Measurements from ENCODE around the gene CWC25. TPM values are rescaled to one million over a fixed set of nuclear protein-coding genes. Genes with fewer than 3 reads are reported as not detected.

The CWC25 gene
- total and polyA plus RNA-seq, 4 donors: 20.1 to 21.4 (median 21.2) TPM

DNA sequence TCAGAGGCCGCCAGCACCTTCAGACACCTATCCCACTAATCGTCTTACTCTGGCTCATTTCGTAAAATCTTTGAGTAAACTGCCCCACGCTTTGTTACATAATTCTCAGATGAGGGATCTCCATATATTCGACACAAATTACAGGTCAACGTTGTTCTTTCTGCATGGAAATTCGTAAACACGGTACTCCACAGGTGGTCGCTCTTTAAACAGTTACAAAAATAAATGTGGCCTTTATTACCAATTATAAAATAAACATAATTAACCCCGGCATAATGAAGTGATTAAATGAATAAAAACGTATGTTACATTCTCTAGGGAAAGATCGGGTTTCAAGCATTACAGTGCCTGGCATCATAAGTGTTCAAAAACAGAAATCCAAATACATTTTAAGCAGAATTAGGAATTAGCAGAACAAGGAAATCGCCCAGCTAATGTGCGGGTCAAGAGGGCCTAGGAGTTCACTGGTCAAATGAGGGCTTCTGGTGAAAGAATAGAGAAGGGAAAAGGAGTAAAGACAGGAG lies 24.8 kb downstream of the CWC25 start:
- H3K27ac ChIP-seq (ENCODE audit: low read depth in 1 of 2, low read length in 1 of 2): peak overlapping the region; percentile 98 to 99
- ATAC-seq (ENCODE audit: insufficient read depth, low FRiP score): no peak

DNA sequence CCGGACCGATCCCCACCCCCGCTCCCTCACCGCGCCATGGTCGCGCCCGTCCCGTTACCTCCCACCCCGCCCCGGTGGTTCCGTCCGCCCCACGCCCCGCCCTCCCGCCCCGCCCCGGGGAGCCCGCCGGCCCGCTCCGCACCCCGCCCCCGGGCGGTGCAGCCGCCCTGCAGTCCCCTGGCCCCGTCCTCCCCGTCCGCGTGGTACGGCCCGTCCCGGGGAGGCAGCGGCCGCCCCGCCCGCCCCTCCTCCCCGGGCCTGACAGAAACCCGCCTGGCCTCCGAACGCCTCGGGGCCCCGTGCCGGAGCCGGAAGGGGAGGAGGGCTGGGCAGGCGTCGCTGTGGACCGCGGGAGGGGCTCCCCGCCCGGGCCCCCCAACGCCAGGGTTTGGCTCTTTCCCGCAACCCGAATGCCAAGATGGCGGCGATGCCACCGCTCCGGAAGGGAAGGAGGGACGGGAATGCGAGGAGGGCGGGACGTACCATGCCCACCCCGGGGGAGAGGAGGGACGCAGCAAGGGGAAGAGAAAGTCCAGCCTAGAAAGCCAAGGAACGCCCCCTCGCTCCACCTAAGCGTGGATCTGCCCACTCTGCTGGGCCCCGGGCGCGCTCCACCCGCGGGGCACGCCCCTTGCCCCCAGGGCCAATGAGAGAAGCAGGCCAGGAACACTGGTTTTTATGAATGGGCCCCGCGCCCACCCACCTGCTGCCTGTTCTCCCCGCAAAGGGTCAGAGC lies 25.5 kb downstream of the CWC25 start, which contains the start of gene PIP4K2B:
Gene PIP4K2B (minus strand): TSS at position 56 of the 736 bp plus-strand sequence. CDS start 132 bp downstream, outside the sequence.
- H3K4me3 ChIP-seq: peak within 1 kb of the TSS; percentile 77
- H3K36me3 ChIP-seq (ENCODE audit: control insufficient read depth in 4 of 4, insufficient read depth in 4 of 4, low read length in 4 of 4): peaks cover 13 to 25% (median 17%) of the 10 kb centered on the region in 4 donors
- peak within 1 kb of the TSS; percentile 98 to 99 for H3K27ac ChIP-seq (ENCODE audit: low read depth in 1 of 2, low read length in 1 of 2)
- peaks cover 8 to 24% (median 16%) of the 10 kb centered on the region in 5 donors for H3K4me1 ChIP-seq (ENCODE audit: control insufficient read depth in 5 of 5, insufficient read depth in 5 of 5, low read length in 5 of 5)
- DNase-seq: peak; percentile 98 to 99 (median 99)
- peak within 1 kb of the TSS; percentile 42 to 53 for H3K9ac ChIP-seq (ENCODE audit: insufficient read depth in 1 of 2, low read length in 2 of 2)
- WGBS, 2 donors: 1% methylated on average over 51 to 76 of the region's 76 CpGs
- H3K27me3 ChIP-seq (ENCODE audit: control insufficient read depth in 3 of 3, insufficient read depth in 3 of 3, low read length in 2 of 3): no peaks in the 10 kb centered on the region
- ATAC-seq (ENCODE audit: insufficient read depth, low FRiP score): peak; percentile 96
- TF ChIP-seq, protein P1, sequence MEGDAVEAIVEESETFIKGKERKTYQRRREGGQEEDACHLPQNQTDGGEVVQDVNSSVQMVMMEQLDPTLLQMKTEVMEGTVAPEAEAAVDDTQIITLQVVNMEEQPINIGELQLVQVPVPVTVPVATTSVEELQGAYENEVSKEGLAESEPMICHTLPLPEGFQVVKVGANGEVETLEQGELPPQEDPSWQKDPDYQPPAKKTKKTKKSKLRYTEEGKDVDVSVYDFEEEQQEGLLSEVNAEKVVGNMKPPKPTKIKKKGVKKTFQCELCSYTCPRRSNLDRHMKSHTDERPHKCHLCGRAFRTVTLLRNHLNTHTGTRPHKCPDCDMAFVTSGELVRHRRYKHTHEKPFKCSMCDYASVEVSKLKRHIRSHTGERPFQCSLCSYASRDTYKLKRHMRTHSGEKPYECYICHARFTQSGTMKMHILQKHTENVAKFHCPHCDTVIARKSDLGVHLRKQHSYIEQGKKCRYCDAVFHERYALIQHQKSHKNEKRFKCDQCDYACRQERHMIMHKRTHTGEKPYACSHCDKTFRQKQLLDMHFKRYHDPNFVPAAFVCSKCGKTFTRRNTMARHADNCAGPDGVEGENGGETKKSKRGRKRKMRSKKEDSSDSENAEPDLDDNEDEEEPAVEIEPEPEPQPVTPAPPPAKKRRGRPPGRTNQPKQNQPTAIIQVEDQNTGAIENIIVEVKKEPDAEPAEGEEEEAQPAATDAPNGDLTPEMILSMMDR (IDR thresholded peaks at IDR 0.05; ENCODE audit: control extremely low read depth, extremely low read depth): no peak
- no peaks in the 10 kb centered on the region for H3K9me3 ChIP-seq (ENCODE audit: control insufficient read depth in 4 of 4, insufficient read depth in 3 of 4, low read length in 3 of 4)

More for the DNA sequence above, 24.8 kb downstream of the CWC25 start:
- peak overlapping the region; percentile 64 for H3K4me3 ChIP-seq
- peaks cover 13 to 29% (median 20%) of the 10 kb centered on the region in 4 donors for H3K36me3 ChIP-seq (ENCODE audit: control insufficient read depth in 4 of 4, insufficient read depth in 4 of 4, low read length in 4 of 4)
- TF ChIP-seq, protein P1 (IDR thresholded peaks at IDR 0.05; ENCODE audit: control extremely low read depth, extremely low read depth): no peak
- no peak overlapping the region for H3K9ac ChIP-seq (ENCODE audit: insufficient read depth in 1 of 2, low read length in 2 of 2)
- WGBS, 2 donors: 18 to 23% methylated on average over 14 of the region's 14 CpGs
- no peaks in the 10 kb centered on the region for H3K9me3 ChIP-seq (ENCODE audit: control insufficient read depth in 4 of 4, insufficient read depth in 3 of 4, low read length in 3 of 4)
- no peak for DNase-seq
- no peaks in the 10 kb centered on the region for H3K27me3 ChIP-seq (ENCODE audit: control insufficient read depth in 3 of 3, insufficient read depth in 3 of 3, low read length in 2 of 3)
- H3K4me1 ChIP-seq (ENCODE audit: control insufficient read depth in 5 of 5, insufficient read depth in 5 of 5, low read length in 5 of 5): peaks cover 8 to 24% (median 16%) of the 10 kb centered on the region in 5 donors

DNA sequence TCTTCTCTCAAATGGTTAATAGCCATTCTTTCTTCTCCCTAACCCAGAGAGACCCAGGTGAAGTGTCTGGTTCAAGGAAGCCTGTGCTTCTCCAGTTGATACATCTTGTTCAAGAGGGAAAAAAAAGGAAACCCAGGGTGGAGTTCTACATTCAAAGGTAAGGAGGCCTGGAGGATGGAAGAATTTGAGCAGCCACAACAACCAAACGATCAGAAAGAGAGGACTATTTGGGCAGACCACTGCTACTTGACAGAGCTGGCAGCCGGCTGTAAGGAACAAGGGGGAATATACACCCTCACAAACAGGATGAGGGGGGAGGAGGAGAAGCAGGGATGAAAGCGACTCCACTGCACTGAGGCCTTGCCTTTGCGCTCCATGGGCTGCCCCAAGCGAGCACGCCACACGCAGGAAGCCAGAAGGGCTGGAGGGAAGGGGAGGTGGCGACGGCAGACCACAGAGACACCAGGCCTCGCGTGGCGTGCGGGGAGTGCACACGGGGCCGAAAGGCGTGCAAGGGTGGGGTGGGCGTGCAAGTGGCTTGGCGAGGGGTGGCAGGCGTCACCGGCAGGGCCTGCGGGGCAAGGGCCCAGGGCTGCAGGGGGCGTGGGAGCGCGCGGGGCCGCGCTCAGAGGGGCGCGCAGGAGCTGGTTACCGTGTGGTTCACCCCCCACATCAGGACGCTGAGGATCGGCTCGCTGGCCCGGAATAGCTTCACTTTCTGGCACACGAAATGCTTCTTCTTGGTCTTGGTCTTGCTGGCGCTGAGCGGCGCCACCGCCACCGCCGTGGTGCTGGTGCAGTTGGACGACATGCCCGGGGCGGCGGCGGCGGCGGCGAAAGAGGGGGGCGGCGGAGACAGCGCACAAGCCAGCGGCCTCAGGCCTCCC lies 26.3 kb downstream of the CWC25 start:
- peak overlapping the region; percentile 93 to 99 for H3K27ac ChIP-seq (ENCODE audit: low read depth in 1 of 2, low read length in 1 of 2)
- H3K4me1 ChIP-seq (ENCODE audit: control insufficient read depth in 5 of 5, insufficient read depth in 5 of 5, low read length in 5 of 5): peaks cover 8 to 24% (median 16%) of the 10 kb centered on the region in 5 donors
- peak; percentile 52 to 65 (median 60) for DNase-seq
- peak; percentile 22 for ATAC-seq (ENCODE audit: insufficient read depth, low FRiP score)
- no peaks in the 10 kb centered on the region for H3K9me3 ChIP-seq (ENCODE audit: control insufficient read depth in 4 of 4, insufficient read depth in 3 of 4, low read length in 3 of 4)
- 0% methylated on average over 32 to 53 of the region's 53 CpGs for WGBS, 2 donors
- TF ChIP-seq, protein P1 (IDR thresholded peaks at IDR 0.05; ENCODE audit: control extremely low read depth, extremely low read depth): no peak
- no peaks in the 10 kb centered on the region for H3K27me3 ChIP-seq (ENCODE audit: control insufficient read depth in 3 of 3, insufficient read depth in 3 of 3, low read length in 2 of 3)
- H3K9ac ChIP-seq (ENCODE audit: insufficient read depth in 1 of 2, low read length in 2 of 2): peak overlapping the region; percentile 42 to 53
- H3K36me3 ChIP-seq (ENCODE audit: control insufficient read depth in 4 of 4, insufficient read depth in 4 of 4, low read length in 4 of 4): peaks cover 10 to 26% (median 14%) of the 10 kb centered on the region in 4 donors
- peak overlapping the region; percentile 77 for H3K4me3 ChIP-seq
